Medulla oblongata (tissue), 1 donor: ENCODE measurements around the gene PIP5K1B.

ENCODE experiments used
- DNase-seq: peaks from one replicate; pipeline ENCODE4 v3.0.0-alpha.2; 2015; ENCODE audit errors: extremely low spot score

The PIP5K1B gene

DNA sequence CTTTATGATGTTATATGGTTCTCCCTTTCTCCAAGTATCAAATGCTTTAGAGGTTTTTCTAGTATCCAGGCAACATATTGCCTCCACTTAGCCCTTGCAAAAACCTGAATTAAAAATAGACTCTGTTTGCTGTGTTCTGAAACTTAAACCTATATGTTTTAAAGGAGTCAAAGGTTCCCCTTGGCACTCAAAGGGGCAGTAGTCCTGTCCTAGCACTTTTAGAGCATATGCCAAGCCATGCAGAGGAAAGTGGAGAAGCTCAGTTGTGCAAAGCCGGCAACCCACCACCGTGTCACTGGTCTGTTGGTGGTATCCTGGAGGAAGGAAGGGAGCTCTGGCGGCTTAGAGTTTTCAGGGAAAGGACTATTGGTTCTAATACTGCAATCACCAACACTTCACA is 154.3 kb downstream of the PIP5K1B start:
- DNase-seq, result no peak

- no peak for DNase-seq
These were observed 155.4 kb downstream of the PIP5K1B start for GRCh38 chr9:68860419-68860818.

DNA sequence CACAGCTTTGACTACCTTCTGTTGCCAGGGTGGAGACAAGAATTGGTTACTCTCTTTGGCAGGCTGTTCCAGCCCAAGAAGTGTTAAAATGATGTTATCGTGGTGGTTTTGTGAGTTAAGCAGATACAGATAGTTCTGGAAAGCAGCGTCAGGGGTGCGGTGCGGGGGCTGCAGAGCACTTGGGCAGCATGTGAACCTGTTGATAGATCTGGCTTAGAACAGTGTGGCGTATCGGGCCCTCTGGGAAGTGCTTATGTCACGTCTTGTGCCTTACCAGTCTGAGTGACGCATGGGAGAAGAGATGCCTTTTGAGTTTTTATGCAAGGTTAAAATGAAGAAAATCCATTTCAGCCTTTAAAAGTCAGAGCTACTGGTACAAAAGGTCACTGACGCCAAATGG is 156.4 kb downstream of the PIP5K1B start:
- DNase-seq, result no peak

DNA sequence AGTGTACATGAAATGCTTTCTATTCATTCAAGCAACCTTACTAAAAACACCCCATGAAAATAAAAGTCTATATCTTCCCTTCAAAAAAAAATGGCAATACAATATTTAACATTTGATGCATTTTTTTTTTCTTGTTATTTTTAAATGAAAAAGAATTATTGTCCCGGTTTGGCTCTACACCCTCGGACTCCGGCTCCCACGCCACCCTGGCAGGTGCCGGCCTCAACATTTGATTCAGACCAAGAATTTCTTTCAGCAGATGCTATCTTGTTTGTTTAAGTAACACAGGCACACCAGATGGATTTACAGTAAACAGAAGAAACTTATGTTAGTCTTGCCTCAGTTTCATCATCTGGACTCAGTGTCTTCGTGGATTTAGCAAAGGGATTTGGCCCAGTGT is 162.0 kb downstream of the PIP5K1B start:
- DNase-seq, result no peak

DNA sequence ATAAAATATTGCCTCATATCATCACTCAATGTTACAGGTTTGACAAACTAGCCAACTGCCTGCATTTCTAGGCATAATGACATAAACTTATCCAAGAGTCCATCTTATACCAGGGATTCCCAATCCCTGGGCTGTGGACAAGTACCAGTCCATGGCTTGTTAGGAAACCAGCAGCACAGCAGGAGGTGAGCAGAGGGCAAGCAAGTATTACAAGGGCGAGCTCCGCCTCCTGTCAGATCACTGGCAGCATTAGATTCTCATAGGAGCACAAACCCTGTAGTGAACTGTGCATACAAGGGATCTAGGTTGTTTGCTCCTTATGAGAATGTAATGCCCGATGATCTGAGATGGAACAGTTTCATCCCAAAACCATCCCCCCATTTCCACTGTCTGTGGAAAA is 164.0 kb downstream of the PIP5K1B start:
- no peak for DNase-seq

DNA sequence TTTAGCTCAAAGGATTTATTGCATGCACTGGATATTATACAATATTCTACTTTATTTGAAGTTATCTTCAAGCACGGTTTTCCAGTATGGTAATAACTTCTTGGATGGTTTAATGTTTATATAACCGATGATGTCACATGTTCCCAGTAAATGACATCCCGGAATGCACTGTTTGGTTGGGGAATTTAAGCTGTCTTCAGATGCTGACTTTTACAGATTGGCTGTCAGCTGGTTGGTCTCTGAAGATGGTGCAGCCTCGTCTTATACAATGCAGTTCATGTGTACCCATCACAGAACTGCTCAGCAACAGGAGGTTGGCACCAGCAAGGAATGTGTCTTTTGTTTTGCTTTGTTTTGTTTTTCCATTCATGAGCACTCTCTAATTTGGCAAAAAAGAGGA is 165.0 kb downstream of the PIP5K1B start:
- no peak for DNase-seq

DNA sequence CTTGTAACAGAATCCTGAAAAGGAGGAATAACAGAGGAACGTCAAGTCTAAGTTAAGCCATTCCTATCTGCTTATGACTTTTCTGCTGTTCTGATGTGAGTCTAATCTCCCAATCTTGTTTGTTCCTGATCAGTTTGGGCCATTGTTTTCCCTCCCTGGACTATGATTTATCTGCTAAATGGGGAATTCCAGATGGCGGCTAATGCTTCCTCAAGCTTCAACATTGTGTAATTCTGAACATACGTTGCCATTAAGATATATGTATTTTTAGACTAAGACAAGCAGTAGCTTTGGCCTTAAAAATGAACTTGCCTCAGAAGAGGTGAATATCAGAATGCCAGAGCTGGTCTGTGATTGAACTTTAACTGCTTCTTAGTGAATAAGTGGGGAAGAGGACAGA is 166.2 kb downstream of the PIP5K1B start:
- DNase-seq, result no peak

DNA sequence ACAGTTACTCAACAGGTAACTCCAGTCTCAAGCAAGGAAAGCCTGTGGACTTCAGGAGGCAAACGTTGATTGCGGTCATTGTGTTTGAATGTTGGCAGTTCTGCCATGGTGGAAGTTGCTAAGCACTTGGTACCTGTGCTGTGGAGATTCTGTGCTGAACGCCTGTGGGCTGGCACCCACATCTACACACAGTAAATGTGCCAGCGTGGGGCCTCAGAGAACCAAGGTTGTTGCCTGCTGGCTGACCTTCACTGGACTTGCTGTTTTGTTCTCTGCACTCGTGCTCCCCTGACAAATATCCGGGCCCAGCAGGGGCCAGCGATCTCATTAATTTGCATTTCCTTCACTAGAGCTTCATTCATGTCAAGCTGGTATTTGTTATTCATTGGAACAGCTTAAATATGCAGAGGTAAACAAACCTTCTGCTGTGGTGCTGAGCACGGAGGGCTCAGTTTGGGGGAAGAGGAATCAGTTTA is 167.0 kb downstream of the PIP5K1B start:
- DNase-seq, result no peak

DNA sequence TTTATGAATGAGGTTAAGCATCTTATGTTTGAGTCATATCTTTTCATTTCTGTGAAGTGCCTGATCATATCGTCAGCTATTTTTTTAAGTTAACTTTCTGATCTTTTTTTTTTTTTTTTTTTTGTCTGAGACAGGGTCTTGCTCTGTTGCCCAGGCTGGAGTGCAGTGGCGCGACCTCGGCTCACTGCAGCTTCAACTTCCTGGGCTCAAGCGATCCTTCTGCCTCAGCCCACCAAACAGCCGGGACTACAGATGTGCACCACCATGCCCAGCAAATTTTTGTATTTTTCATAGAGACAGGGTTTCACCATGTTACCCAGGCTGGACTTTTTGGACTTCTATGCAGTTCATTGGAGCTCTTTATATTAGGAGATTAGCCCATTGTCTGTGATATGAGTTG is 168.1 kb downstream of the PIP5K1B start:
- no peak for DNase-seq

- no peak for DNase-seq
These were observed 171.2 kb downstream of the PIP5K1B start for GRCh38 chr9:68876273-68876672.

GRCh38 chr9:68876681-68877080 is 171.6 kb downstream of the PIP5K1B start:
- no peak for DNase-seq

DNA sequence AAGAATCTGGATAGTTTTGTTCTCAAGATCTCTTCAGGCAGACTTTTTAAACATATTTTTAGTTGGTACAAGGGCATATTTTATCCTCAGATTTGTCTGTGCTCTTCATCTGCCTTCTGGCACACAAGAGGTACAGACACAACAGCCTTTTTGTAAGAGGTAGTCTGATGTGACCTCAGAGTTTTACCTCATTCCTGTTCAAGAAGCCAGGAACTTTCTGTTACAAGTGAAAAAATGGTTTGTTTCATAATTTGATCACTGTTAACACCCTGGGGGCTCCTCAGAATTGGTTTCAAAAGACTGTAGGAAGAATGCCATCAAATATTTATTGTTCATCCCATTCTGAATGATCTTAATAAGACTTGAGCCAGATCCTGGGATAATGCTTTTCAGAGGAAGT is 172.2 kb downstream of the PIP5K1B start:
- no peak for DNase-seq

DNA sequence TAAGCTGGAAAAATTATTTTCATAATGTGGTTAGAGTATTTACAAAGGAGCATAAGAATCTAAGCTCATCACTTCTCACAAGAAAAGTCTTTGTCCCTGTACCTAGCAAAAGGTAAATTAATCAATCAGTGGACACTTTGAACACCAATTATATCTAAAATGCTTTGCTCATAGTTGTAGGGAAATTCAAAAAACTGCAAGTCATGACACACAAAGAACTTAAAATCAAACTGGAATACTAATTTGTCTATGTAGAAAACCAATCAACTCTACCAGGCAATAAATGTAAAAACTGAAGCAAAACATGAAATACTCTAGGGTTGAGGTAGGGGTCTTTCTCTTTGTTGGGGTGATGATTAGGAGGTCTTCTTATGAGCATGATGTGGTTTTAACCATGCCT is 173.4 kb downstream of the PIP5K1B start:
- no peak for DNase-seq

- no peak for DNase-seq
These were observed 178.2 kb downstream of the PIP5K1B start for GRCh38 chr9:68883224-68883623.

- DNase-seq, result peak; percentile 12
These were observed 182.2 kb downstream of the PIP5K1B start for GRCh38 chr9:68887232-68887631.

GRCh38 chr9:68894502-68894901 is 189.5 kb downstream of the PIP5K1B start:
- DNase-seq, result no peak

DNA sequence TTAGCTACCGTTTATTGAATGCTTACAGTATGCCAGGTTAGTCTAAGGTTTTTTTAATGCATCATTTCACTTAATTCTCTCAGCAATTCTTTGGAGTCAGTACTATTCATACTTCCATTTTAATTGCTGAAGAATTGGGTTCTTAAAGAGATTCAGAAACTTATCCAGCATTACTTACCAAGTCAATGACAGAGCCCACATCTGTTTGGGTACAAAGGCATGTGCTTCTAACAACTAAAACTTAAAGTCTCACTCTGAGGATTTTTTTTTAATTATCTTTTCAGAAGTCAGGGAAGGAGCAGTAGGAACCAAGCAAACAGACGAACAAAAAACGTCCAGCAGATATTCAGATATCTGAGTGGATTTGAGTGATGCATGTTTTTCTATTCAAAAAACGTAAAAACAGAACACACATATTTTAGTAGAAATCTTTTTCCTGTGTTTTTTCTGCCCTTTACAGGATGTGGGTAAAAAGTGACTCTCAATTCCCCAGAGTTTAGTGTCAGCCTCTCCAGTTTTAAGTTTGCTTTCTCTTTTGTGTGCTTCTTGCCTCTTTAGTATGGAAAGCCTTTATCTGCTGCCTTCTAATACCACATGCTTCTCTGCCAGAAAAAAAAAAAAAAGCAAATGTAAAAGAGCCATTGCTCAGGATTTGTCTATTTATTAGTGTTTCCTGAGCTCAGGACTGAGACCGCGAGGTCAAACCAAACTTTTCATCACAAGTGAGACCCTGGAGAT is 190.9 kb downstream of the PIP5K1B start:
- DNase-seq, result no peak

DNA sequence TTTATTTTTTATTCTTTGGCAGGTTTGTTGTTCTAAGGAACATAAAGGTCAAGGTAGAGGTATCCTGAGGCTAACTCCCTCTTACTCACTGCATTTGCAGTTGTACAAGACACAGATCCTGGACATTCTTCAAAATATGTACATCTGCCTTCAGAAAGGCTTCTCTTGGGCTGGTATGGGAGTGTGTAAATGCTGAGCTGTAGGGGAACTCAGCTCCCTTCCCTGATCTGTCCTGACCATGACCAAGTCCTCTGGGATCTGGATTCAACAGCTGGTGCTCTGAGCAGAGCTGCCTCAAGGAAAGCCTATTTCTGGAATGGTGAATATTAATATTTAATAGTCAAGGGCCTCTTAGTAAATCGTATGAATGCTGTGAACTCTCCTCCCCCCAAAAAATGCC is 191.4 kb downstream of the PIP5K1B start:
- no peak for DNase-seq

- no peak for DNase-seq
These were observed 192.6 kb downstream of the PIP5K1B start for GRCh38 chr9:68897577-68898145.

DNA sequence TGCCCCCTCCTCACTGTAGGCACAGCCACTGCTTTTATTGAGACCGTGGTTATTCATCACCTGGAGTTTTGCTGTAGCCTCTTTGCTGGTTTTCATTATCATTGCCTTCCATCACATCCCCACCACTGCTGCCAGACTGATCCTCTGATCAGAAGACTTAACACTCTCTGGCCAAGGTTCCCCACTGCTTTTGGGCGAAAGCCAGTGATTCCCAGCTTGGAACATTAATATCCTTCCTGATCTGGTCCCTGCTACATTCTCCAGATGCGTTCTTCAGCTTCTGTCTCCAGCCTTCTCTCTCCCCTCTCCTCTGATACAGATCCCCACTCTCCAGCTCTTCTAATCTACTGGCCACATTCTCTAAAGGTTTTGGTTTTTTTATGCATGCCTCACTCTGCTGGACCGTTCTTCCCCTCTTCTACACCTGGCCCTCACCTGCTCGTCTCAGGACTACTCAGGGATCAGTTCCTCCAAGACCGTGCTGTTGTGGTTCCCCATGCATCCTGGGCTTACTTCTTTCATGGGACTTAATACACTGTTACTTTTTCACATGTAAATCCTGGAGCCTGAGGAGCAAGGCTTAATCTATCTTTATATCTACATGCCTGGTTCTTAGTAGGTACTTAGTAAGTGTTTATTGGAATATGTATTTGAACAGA is 193.9 kb downstream of the PIP5K1B start:
- no peak for DNase-seq

GRCh38 chr9:68904454-68904853 is 199.4 kb downstream of the PIP5K1B start:
- no peak for DNase-seq

- DNase-seq, result no peak
These were observed 200.1 kb downstream of the PIP5K1B start for GRCh38 chr9:68905129-68905528.

DNA sequence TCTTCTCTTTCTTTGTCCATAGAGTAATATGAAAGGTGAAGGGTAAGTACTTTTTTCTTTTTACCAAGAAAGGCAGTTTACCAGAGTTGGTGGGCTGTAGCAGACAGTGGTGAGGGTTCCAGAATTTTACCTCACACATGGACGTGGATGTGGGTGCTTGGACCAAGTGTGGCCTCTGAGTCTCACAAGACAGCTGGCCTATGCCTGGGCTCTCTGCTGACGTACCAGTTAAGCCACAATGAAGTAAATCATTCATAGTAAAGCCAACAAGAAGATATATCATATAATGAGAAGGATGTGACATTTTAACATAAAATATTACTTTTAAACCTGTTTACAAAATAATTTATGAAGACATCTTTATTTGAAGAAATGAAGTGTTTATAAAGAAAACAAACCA is 202.9 kb downstream of the PIP5K1B start:
- DNase-seq, result no peak
